GM21367 (cell line): Measurements from ENCODE around the gene NLRC5.
"Not testable (repeated sequence)": the region's sequence is repeated elsewhere in the genome, so short reads cannot be mapped to it uniquely, and the experiment has no call there.

Experiments
- ATAC-seq: cut with Tn5 transposase; IDR thresholded peaks from one replicate; pipeline ENCODE4 v1.9.1; 2021; ENCODE audit not compliant: unreplicated experiment

NLRC5 gene

GRCh38 chr16:57094911-57095310 is 105.6 kb downstream of the NLRC5 start:
- no peak for ATAC-seq

- no peak for ATAC-seq
Measured at GRCh38 chr16:57096192-57096591, 106.8 kb downstream of the NLRC5 start.

GRCh38 chr16:57096793-57097192 is 107.4 kb downstream of the NLRC5 start:
- no peak for ATAC-seq

GRCh38 chr16:57098188-57098841 is 109.0 kb downstream of the NLRC5 start:
- no peak for ATAC-seq

GRCh38 chr16:57099965-57100364 is 110.6 kb downstream of the NLRC5 start:
- ATAC-seq: not testable (repeated sequence)

- ATAC-seq: no peak
Measured at GRCh38 chr16:57100445-57100844, 111.1 kb downstream of the NLRC5 start.

- ATAC-seq: no peak
Measured at GRCh38 chr16:57102888-57103851, 113.8 kb downstream of the NLRC5 start.

- ATAC-seq: no peak
Measured at GRCh38 chr16:57104706-57105105, 115.3 kb downstream of the NLRC5 start.

- ATAC-seq: no peak
Measured at GRCh38 chr16:57105184-57105583, 115.8 kb downstream of the NLRC5 start.

- ATAC-seq: no peak
Measured at GRCh38 chr16:57106767-57107166, 117.4 kb downstream of the NLRC5 start.

GRCh38 chr16:57107321-57107922 is 118.1 kb downstream of the NLRC5 start:
- ATAC-seq: no peak

- ATAC-seq: no peak
Measured at GRCh38 chr16:57108432-57108831, 119.1 kb downstream of the NLRC5 start.

GRCh38 chr16:57109259-57110105 is 120.1 kb downstream of the NLRC5 start:
- ATAC-seq: not testable (repeated sequence)

- ATAC-seq: no peak
Measured at GRCh38 chr16:57110937-57111336, 121.6 kb downstream of the NLRC5 start.

GRCh38 chr16:57111420-57111819 is 122.1 kb downstream of the NLRC5 start:
- no peak for ATAC-seq

GRCh38 chr16:57112403-57113041 is 123.2 kb downstream of the NLRC5 start:
- ATAC-seq: no peak

- no peak for ATAC-seq
Measured at GRCh38 chr16:57113042-57113453, 123.7 kb downstream of the NLRC5 start.

- no peak for ATAC-seq
Measured at GRCh38 chr16:57113664-57114063, 124.3 kb downstream of the NLRC5 start.

GRCh38 chr16:57115168-57115513 is 125.8 kb downstream of the NLRC5 start:
- no peak for ATAC-seq

- ATAC-seq: no peak
Measured at GRCh38 chr16:57115514-57116182, 126.3 kb downstream of the NLRC5 start.
